Stimulated activated CD8-positive, alpha-beta memory T cell treated with anti-CD3 and anti-CD28 coated beads, Interleukin-7, amount 100 ng/mL, for 1 hour (primary cell): ENCODE measurements around the gene CDKAL1.
"Not testable (repeated sequence)": the region's sequence is repeated elsewhere in the genome, so short reads cannot be mapped to it uniquely, and the experiment has no call there.

Source experiments
- DNase-seq, 2 donors: peaks; one replicate each; pipeline ENCODE4 v3.0.0-alpha.2; 2020; ENCODE audit warnings: low read depth in 2 of 2

The CDKAL1 gene

DNA sequence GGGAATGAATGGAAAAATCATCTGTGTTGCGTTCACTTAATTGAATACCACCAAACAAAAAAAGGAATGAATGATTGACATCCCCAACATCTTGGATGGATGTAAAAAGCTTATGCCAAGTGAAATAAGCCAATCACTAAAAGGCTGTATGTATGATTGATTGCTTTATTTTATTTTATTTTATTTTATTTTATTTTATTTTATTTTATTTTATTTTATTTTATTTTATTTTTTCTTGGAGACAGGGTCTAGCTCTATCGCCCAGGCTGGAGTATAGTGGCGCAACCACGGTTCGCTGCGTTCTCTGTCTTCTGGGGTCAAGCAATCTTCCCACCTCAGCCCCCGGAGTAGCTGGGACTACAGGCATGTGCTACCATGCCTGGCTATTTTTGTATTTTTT lies 263.3 kb downstream of the CDKAL1 start:
- DNase-seq, result no peak

DNA sequence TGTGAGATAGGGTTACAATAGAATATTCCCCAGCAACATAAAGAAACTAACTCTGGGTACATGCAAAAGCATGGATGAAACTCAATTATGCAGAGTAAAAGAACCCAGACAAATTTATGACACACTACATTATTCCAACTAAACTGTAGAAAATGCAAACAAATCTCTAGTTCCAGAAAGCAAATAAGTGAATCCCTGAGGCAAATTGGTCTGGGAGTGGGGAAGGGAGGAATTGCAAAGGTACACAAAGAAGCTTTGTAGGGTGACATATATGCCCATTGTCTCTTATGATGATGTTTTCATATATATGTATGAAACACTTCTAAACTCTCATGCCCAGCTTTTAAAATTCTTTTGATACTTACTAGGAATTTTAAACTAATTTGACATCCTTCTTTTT lies 266.0 kb downstream of the CDKAL1 start:
- DNase-seq, result no peak

DNA sequence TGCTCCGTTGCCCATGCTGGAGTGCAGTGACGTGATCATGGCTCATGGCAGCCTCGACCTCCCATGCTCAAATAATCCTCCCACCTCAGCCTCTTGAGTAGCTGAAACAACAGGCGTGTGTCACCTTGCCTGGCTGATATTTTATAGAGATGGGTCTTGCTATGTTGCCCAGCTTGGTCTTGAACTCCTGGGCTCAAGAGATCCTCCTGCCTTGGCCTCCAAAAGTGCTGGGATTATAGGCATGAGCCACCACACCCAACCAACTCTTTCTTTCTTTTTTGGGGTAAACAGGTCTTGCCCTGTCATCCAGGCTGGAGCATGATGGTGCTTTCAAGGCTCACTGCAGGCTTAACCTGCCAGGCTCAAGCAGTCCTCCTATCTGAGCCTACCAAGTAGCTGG lies 266.4 kb downstream of the CDKAL1 start:
- DNase-seq, result no peak

DNA sequence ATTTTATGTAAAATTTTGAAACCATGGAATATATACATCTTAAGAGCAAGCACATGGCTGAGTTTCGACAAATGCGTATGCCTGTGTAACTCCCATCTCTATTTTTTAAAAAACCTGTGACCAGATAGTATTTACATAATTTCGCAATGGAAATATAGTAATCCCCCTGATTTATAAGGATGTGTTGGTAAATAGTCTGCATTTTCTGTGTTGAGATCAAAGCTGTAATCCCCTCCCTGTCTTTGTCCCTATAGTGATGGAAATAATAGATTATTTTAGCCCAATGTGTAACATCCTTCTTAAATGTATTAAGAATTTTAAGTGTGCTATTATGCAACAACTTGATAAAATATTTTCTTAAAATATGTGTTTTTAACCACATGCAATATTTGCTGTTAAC lies 267.3 kb downstream of the CDKAL1 start:
- no peak for DNase-seq

DNA sequence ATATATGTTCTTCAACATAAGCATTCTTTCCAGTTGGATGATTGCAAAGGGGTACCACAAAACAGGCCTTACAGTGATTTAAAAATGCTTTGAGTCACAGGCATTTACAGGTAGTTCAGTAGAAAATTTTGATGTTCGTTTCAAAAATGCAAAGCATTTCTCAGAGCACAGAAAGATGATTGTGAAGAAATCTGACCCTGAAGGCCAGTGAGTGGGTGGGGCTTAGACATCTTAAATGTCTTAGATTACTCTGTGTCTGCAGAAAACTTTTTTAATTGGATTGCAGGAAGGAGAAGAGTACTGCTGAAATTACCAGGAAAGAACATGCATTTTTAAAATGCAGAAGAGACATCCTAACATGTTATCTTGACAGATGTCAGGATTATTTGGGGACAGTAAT lies 268.3 kb downstream of the CDKAL1 start:
- DNase-seq, result no peak

DNA sequence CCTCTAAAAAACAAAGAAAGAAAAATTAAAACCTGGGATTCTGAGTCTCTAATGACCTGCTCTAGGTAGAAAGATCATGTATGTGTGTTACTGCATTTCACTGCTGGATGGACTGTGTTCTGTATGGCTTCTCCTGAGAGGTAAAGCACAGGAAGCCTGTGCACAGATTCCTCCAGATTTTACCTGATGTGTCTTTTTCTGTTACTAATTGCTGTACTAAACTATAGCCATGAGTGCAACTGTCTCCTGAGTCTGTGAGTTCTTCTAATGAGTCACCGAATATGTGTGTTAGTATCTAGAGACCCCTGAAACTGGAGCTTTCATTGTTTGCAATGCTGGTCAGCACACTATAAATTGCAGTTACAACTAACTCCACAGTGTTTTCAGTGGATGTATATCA lies 270.8 kb downstream of the CDKAL1 start:
- no peak for DNase-seq

DNA sequence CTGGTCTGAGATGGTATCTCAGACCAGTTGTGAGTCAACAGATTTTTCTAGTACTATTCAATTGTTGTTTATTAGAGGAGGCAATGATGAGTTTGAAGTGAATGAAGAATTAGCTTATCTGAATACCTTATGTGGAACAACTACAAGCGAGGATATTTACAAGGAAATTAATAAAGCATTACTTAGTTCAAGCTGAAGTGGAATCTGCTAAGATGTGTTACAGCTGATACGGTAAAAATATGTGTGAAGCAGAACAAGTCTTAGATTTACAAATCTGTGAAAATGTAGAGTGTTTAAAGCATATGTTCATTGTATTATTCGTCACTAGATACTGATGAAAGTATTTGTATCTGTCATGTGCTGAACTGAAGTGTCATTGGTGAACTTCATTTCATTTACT lies 272.4 kb downstream of the CDKAL1 start:
- no peak for DNase-seq

DNA sequence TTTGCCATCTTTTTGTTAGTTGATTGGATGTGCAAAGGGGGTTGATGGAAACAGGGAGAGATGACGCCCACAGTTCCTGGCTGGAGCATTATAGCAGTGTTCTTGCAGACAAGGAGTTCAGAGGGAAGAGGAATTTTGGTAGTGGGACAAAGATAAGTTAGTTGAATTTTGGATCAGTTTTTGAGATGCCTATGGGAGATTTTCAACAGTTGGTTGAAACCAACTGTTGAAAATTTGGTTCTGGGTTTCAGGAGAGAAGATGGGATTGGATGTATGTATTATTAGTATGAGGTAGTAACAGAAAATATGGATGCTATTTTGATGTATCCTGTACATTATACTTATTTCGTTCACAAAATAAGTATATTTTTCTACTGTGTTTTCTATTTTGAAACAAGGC lies 274.2 kb downstream of the CDKAL1 start:
- DNase-seq, result no peak

DNA sequence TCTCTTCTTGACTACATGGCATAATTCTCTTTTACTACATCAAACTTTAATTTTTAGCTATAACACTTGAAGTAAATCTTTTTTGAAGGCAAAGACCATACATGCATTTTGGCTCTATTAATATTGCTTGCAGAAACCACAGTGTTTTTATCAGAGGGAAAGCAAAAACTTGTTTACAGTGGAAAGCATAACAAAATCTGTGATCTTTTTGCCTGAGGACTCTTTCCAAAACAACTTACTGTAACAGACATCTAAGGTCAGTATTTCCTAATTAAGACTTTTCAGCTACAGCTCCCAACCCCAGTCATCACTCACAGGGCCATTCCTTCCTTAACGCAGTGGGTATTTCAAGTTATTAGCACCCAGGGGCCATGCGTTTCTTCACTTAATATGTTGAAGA lies 274.7 kb downstream of the CDKAL1 start:
- no peak for DNase-seq

DNA sequence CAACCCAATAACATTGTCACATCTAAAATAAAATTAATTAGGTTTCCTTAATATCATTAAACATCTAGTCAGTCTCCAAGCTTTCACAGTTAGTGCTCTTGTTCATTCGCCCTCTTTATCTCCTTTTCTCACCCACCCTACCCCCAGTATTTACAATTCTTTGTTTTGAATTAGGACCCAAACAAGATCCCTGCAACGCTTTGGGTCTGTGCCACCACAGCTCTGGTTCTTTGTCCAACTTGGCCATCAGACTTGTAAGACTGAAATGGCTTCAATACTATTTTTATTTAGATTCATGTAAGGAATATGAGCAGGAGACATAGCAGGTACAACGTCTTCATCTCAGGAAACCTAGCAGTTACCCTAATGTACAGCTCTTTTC lies 276.5 kb downstream of the CDKAL1 start:
- DNase-seq, result no peak

DNA sequence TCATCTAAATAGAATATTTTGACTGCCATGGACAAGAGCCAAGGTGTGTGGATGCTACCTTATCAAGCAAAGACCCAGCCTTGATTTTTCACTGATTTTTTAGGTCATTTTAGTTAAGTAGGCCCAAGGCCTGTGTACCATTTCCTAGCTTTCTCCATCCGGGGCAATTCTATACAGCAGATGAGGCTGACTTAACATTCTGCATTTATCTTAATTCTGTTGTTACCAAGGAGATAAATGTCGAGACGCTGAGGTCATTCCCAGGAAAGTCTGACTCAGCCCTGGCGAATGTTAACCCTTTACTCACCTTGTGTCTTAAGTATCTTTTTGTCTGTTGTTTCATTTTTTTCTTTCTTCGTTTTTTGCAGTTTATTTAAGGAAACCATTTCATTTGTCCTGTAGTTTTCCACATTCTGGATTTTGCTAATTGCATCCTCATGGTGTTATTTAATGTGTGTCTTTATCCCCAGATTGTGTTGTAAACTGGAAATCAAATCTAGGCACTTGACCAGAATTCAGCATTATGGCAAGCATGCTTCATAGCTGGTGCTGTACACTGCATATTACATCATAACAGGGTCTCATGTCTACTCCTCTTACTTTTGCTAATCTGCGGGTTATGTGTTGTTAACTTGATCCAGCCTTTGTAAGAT lies 277.0 kb downstream of the CDKAL1 start:
- no peak for DNase-seq

DNA sequence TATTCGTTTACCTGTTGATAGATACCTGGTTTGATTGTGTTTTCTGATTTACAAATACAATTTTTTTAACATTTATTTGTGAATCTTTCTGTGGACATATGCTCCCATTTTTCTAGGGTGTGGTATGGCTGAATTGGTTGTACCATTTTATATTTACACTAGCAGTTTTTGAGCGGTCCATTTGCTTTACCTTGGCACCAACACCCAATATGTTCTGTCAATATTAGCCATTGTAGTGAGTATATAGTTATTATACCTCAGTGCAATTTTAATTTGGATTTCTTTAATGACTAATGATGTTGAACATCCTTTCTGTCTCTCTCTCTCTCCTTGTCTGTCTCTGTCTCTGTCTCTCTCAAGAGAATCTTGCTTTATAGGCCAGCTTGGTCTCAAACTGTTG lies 278.5 kb downstream of the CDKAL1 start:
- DNase-seq, result no peak

DNA sequence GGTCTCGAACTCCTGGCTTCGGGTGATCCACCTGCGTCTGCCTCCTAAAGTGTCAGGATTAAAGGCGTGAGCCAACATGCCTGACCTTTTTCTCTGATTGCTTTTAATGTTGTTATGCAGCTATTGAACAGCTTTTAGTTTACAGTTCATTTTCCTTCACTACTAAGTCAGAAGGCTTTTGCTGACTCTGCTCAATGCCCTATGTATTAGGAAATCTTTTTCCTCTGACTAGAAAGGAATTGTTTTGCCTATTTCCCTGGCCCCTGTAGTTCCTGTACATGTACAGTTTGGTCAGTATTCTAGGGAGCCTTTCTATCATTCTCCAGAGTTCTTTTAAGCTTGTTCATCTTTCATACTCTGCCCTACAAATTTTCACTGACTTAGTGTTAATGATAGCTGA lies 280.2 kb downstream of the CDKAL1 start:
- no peak for DNase-seq

DNA sequence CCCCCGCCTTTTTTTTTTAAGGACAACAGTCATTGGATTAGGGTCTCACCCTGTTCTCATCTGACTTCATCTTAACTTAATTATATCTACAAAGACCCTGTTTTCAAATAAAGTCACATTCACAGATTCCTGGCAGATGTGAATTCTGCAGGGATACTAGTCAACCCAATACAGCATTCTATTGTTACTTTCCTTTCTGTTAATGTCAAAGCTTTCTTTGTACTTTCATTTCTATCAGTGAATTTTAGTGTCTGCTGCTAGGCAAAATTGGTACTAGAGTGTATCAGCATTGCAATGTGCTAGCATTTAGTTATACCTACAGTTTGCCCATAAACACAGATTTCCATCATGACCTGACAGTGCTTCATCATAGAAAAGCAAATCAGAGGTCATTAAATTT lies 281.9 kb downstream of the CDKAL1 start:
- no peak for DNase-seq

DNA sequence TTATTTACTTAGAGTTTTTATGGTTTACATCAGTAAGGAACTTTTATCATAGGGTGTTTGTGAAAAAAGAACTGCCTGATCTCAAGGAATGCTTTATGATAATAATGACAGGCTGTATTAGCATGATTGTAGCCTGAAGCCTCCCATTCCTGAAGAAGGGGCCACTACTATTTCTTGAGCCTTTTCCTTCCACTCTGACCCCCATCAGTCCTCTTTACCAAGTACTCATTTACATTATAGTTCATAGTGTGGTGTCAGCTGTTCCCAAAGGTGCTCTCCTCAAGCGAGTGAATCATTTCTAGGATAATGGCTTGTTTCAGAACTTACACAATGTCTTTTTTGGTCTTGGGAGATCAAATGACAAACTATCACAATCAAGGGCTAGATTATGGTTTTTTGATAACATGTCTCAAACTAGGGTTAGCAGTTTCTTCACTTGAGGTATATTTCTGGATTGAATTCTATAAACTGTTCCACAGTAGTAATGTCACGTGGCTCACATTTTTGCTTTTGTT lies 283.6 kb downstream of the CDKAL1 start:
- no peak for DNase-seq

DNA sequence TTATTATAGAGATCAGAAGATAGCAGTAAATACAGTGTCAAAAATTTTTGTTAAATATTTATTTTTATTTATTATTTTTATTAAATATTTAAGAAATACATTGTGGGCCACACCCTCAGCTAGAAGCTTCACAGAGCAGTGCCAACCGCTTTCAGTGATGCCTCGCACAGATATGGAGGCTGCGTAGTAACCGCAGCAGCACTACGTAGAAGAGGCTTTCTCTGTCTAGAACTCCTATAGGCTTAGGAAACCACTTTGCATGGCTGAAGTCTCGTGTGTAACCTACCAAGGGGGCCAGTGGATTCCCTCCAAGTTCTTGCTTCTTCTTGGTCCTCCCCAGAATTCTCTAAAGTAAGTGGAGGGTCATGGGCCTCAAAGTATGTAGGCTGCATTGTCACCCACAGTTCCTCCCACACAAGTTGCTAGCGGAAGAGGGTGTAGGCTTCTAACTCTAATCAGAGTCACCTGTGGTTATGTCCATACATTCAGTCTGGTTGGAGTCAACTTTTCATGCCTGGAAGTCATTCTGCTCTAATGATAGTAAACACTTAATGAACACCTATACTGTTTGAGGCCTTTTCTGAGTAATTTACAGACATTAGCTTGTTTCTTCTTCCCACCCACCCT lies 285.6 kb downstream of the CDKAL1 start:
- no peak for DNase-seq

DNA sequence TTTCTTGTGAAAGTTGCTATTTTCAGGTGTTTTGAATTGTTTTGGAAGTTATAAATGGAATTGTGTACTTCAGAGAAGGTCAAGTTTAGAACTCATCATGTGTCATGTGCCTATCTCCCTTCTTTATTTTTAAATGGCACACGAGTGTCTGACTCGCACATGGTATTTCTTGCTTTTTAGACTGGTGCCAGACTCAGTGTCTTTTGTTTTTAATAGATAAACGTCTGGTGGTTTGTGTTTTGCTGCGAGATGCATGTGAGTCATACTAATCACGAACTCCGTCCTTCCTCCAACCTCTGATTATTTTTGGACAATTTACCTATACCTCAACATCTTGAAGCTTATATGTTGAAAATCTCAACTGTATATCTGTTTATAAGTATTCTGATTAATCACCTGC lies 292.1 kb downstream of the CDKAL1 start:
- no peak for DNase-seq

DNA sequence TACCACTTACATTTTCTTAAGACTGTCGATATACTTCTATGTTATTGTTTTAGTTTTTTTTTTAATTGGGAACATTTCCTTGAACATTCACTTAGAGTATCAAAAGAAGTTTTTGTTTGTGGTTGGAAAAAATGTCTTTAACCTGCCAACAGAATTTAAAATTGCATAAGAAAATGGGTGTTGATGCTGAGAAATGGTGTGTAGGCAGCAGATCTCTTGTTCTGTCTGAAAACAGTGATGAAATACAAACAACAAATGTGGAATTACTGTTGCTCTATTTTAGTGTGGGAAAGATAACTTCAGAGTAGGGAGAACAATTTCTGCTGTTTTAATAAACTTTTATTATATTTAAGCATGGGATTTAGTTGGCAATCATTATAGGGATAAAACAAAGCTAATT lies 293.5 kb downstream of the CDKAL1 start:
- no peak for DNase-seq

DNA sequence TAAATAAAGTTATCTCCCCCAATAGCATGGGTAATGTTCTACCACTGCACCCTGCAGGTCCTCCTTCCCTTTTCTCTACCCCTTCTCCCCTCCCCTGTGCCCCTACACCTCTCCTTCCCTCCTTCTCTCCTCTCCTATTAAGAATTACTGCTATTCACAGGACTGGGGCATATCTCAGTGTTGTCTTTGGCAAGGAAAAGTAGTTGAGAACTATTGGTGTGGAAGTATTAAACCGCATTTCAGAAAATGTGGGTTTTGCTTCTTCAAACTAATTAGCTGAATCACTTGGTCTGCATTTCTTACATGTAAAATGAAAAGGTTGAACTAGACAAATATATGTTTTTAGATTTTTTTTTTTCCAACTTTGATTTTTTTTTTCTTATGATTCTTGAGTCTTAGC lies 296.3 kb downstream of the CDKAL1 start:
- no peak for DNase-seq

DNA sequence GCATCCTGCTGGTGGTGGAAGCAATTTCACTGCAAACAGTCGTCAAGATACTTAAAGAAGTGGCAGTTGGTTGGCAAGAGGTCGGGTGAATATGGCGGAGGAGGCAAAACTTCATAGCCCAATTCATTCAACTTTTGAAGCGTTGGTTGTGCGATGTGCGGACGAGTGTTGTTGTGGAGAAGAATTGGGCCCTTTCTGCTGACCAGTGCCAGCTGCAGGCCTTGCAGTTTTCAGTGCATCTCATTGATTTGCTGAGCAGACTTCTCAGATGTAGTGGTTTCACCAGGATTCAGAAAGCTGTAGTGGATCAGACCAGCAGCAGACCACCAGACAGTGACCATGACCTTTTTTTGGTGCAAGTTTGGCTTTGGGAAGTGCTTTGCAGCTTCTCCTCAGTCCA lies 297.0 kb downstream of the CDKAL1 start:
- DNase-seq, result not testable (repeated sequence)

DNA sequence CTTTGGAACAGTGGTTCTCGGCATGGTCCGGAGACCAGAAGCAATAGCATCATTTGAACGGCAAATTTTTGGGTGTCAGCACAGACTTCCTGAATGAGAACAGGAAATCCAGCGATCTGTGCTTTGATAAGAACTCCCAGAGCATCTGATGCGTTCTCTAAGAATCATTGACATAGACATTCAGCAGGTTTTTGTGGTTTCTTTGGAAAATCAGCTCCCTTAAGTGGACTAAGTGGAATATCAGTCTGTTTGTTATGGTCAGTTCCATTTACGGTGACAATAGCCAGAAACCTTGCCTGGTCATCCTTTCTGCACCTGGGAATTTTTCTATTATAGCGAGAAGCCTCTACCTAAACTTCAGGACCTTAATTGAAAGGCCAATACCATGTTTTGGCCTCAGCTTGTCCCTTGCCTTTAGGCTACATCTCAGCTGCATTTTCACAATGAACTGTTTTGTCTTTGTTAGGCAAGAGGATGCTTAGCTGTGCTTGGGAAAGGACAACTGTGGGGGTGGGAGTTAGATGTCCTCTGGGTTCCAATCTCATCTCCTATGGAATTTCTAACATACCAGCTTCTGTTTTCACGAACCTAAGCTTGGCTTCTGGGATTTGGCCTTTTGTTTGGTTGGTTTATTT lies 299.7 kb downstream of the CDKAL1 start:
- DNase-seq, result no peak

DNA sequence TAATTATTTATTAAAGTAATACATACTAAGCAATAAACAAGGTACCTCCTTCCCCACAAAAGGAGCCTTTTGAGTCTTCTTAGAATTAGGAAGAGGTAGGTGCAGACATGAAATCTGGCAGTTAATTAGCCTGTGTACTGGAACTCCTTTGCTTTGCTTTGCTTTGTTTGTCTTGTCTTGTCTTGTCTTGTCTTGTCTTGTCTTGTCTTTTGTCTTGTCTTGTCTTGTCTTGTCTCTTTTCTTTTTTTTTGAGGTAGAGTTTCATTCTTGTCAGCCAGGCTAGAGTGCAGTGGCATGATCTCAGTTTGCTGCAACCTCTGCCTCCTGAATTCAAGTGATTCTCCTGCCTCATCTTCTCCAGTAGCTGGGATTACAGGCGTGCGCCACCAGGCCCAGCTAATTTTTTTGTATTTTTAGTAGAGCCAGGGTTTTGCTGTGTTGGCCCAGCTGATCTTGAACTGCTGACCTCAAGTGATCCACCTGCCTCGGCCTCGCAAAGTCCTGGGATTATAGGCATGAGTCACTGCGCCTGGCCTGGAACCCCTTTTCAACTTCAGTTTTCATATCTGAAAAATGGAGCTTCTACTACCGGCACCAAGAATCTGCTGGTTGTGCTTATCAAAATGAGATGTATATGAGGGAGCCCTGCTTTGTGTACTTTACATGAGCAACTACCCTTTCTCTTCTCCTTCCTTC lies 301.2 kb downstream of the CDKAL1 start:
- DNase-seq, result no peak

DNA sequence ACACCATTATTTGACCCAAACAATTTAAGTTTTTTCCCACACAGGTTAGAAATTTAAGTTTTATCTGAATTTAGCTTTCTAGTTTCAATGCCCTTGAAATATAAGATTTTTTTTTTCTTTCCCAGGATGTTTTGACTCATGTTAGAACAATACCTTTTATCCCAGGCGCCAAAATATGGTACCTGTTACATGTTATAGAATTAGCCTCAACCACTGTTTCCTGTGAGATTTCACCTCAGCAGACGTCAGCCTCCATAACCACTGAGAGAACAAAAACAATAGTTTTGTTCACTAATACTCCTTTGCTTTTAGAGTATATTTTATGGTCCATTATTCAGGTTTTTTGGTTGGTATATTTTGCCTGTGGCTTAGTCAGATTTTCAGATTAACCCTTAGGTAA lies 302.9 kb downstream of the CDKAL1 start:
- DNase-seq, result no peak
